ENCODE measurements around the gene POLR1H.

- TF ChIP-seq CTCF (IDR thresholded peaks at IDR 0.05) (no peak), POLR2A (IDR thresholded peaks at IDR 0.05) (no peak)
Observed at GRCh38 chr6:30019819-30020218, 41.2 kb upstream of the POLR1H start.
